K562 (cell line): Measurements from ENCODE around the gene CSF3. TPM values are rescaled to one million over a fixed set of nuclear protein-coding genes. Genes with fewer than 3 reads are reported as not detected.

ENCODE experiments used
- ATAC-seq: fragments of 200-7000 bp; cut with Tn5 transposase; 3 replicates; pipeline ENCODE4 v1.9.1; 2020; ENCODE audit warnings: moderate library complexity
- BruUV-seq: library from RNA; stranded (reverse); fragments of 400-500 nt; replicated peaks from 2 replicates; lab custom pipeline; 2021; lab: Mats Ljungman, UMichigan
- CTCF ChIA-PET: fragments of 300-600 bp; formaldehyde crosslinking; extraction: SDS; loops from one replicate; lab custom pipeline; 2021; ENCODE audit warnings: low intra/inter-chr PET ratio; lab: Yijun Ruan, JAX
- POLR2A ChIA-PET: fragments of 300-600, 350-650 bp; sonication (Branson Sonifier 250); formaldehyde crosslinking; extraction: SDS; loops from one replicate; lab custom pipeline; 2021; ENCODE audit warnings: antibody characterized with exemption, inconsistent platforms; lab: Yijun Ruan, JAX
- DNase-seq, 4 experiments: peaks; one replicate each; pipeline versions ENCODE4 v3.0.0 to v3.0.0-alpha.2; 2011 to 2018; ENCODE audit warnings: low spot score in 3 of 4, mixed read lengths in 3 of 4; ENCODE audit errors: extremely low read depth in 1 of 4
- FAIRE-seq: peaks from 2 replicates; lab custom pipeline; 2011; peaks lifted over from hg19 to GRCh38; lab: Jason Lieb, UNC
- H2AFZ ChIP-seq: 2 replicates; pipeline ENCODE4 v1.6.0; 2011; ENCODE audit warnings: low read depth, low read length, control low read depth, inconsistent platforms
- H3K27ac ChIP-seq: fragments of 200-600 bp; 3 replicates; pipeline ENCODE4 v1.8.0; 2011; ENCODE audit warnings: low read depth, mild to moderate bottlenecking, control low read depth, inconsistent platforms, low read length, moderate library complexity, mixed read lengths; ENCODE audit errors: extremely low read depth
- H3K27me3 ChIP-seq, 2 experiments: fragments of 300-600 bp in 1 of 2; 2 replicates in 1 of 2; 3 replicates in 1 of 2; pipeline versions ENCODE4 v1.6.0 to v1.8.0; 2011; ENCODE audit warnings: inconsistent platforms in 2 of 2, low read length in 2 of 2, mild to moderate bottlenecking in 1 of 2, mixed read lengths in 1 of 2, moderate library complexity in 1 of 2; ENCODE audit not compliant: control insufficient read depth in 2 of 2, insufficient read depth in 2 of 2
- H3K36me3 ChIP-seq: fragments of 300-600 bp; 3 replicates; pipeline ENCODE4 v1.8.0; 2011; ENCODE audit warnings: mild to moderate bottlenecking, low read length, inconsistent platforms; ENCODE audit not compliant: control insufficient read depth, insufficient read depth
- H3K4me1 ChIP-seq, 2 experiments: fragments of 200-600 bp in 1 of 2; replicated peaks in 1 of 2; 2 replicates in 1 of 2; 3 replicates in 1 of 2; pipeline versions ENCODE4 v1.5.1 to v1.8.0; 2011; ENCODE audit warnings: inconsistent platforms in 2 of 2, low read length in 2 of 2, mild to moderate bottlenecking in 1 of 2, mixed read lengths in 1 of 2, moderate library complexity in 1 of 2; ENCODE audit not compliant: control insufficient read depth in 2 of 2, insufficient read depth in 2 of 2
- H3K4me2 ChIP-seq: 2 replicates; pipeline ENCODE4 v1.6.1; 2011; ENCODE audit warnings: low read length, control low read depth, inconsistent platforms, mixed read lengths; ENCODE audit not compliant: insufficient read depth
- H3K4me3 ChIP-seq: fragments of 200-600 bp; sonication (generic), shearing (Covaris generic); 2 replicates; pipeline ENCODE4 v1.5.1; 2016; ENCODE audit warnings: control low read depth, inconsistent platforms
- H3K79me2 ChIP-seq: fragments of 200-600 bp; 3 replicates; pipeline ENCODE4 v1.8.0; 2011; ENCODE audit warnings: low read length, inconsistent platforms; ENCODE audit not compliant: control insufficient read depth, insufficient read depth
- H3K9ac ChIP-seq, 2 experiments: 2 replicates each; pipeline versions ENCODE4 v1.6.0 to v1.6.1; 2011; ENCODE audit warnings: low read depth in 2 of 2, low read length in 2 of 2, control low read depth in 1 of 2, inconsistent platforms in 1 of 2, mild to moderate bottlenecking in 1 of 2, mixed read lengths in 1 of 2; ENCODE audit not compliant: insufficient read depth in 1 of 2
- H3K9me1 ChIP-seq: one replicate; pipeline ENCODE4 v1.6.0; 2011; ENCODE audit warnings: inconsistent platforms, mild to moderate bottlenecking, low read length, moderate library complexity; ENCODE audit not compliant: control insufficient read depth, insufficient read depth
- H3K9me3 ChIP-seq: replicated peaks from 2 replicates; pipeline ENCODE4 v1.5.1; 2011; ENCODE audit warnings: low read depth, low read length, inconsistent platforms; ENCODE audit not compliant: control insufficient read depth, insufficient read depth
- H4K20me1 ChIP-seq: replicated peaks from 2 replicates; pipeline ENCODE4 v1.6.1; 2011; ENCODE audit warnings: low read length, inconsistent platforms, mixed read lengths; ENCODE audit not compliant: control insufficient read depth, insufficient read depth
- ETV1 ChIP-seq: fragments of 450-650 bp; conservative IDR thresholded peaks from 2 replicates; pipeline ENCODE4 v1.6.1; 2016; ENCODE audit warnings: missing genetic modification characterization, control low read depth, low read depth, missing compliant biosample characterization
- ZBTB7A ChIP-seq: IDR thresholded peaks from 2 replicates; pipeline ENCODE4 v1.6.1; 2011; ENCODE audit warnings: low read depth, mild to moderate bottlenecking, low read length, moderate library complexity, borderline replicate concordance; ENCODE audit not compliant: control insufficient read depth
- WGBS: fragments of 100-300 bp; shearing (Covaris generic); methylation state at CpG from one replicate; pipeline ENCODE4 v1.1.6; 2016; ENCODE audit warnings: low coverage, mixed read lengths; ENCODE audit not compliant: insufficient coverage; ENCODE audit errors: missing lambda C conversion rate; 5-methylcytosine and 5-hydroxymethylcytosine counted together
- in situ Hi-C: fragments of 300-500 bp; cut with MboI; formaldehyde crosslinking; loops from 4 replicates; pipeline ENCODE4 v1.15.0; 2018; ENCODE audit warnings: inconsistent platforms, mixed read lengths
- intact Hi-C: fragments of 100-400 bp; cut with micrococcal nuclease; formaldehyde crosslinking; loops from 2 replicates; pipeline ENCODE4 v1.14.2; 2022
- polyA plus RNA-seq, 8 experiments: library from polyadenylated mRNA; depleted of rRNA in 4 of 8; stranded (reverse) in 5 of 8; unstranded in 3 of 8; fragments of >200 nt; fragmentation: Nextera tagmentation in 2 of 8; fragmentation: Illumina TruSeq in 1 of 8; extraction: Ambion mirVana in 2 of 8; extraction: Trizol in 1 of 8; gene quantifications; 2 replicates each; pipeline versions ENCODE4 v1.2.1 to v1.2.3, GENCODE V29; 2011 to 2014; ENCODE audit warnings: inconsistent platforms in 1 of 8, missing spikeins in 1 of 8
- total RNA-seq, 7 experiments: library from RNA; depleted of rRNA in 6 of 7; stranded (reverse); fragments of >200 nt in 6 of 7; fragmentation: Illumina TruSeq in 2 of 7; extraction: Trizol in 2 of 7; gene quantifications; 2 replicates each; pipeline versions ENCODE4 v1.2.1 to v1.2.3, GENCODE V29; 2011 to 2021; ENCODE audit warnings: low replicate concordance in 1 of 7

The CSF3 gene
- total and polyA plus RNA-seq, 9 of the 15 experiments (the other 6 are each of a cell fraction or from before 2014, with no cell fraction given): 0.19 TPM; not detected in 8

DNA sequence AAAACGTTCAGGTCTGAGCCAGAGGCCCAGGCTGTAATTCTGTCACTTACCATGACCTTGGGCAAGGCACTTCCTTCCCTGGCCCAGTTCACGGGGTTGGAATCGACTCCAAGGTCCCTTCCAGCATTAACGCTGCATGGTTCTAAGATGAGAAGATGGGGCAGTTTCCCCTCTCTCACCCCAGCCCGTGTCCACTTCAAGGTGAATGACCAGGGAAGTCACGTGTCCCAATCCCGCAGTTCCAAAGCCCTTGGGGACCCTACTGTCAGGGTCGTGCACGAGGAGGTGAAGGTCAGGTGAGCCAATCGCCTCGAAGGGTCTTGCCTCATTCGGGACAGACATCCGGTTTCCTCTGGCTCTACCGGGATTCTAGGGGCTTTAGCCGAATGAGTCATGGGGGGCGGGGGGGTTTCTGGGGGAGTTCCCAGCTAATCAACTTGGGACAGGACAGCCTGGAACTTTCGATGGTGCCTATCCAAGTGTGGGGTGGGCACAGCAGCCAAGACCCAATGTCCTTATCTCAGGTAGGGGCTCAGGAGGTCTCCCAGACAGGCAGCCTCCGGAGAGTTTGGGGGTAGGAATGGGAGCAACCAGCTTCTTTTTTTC lies 762 bp upstream of the CSF3 start:
- no peak overlapping the region for H3K4me3 ChIP-seq
- intact Hi-C loops (loop anchor here (5.0 to 10.0 kb wide), 4 partner anchors 150 to 340 kb away; partner anchors contain the start of gene CDC6), in situ Hi-C loops (loop anchor here (10.0 to 25.0 kb wide), 2 partner anchors 273 to 340 kb away; partner anchors contain the start of gene CDC6)
- CTCF ChIA-PET: interaction anchor here (0.7 to 2.9 kb wide), 7 partner anchors 10 to 276 kb away, joined by 3 to 15 read pairs (median 6); no protein-coding TSS in a partner anchor
- H3K4me1 ChIP-seq: peaks cover 5 to 62% of the 10 kb centered on the region in 2 experiments; a peak in 3 of 5 replicates
- no peaks in the 10 kb centered on the region for H4K20me1 ChIP-seq
- POLR2A ChIA-PET: interaction anchor here (0.5 to 0.7 kb wide), 4 partner anchors 106 to 907 kb away, joined by 3 to 5 read pairs (median 5); no protein-coding TSS in a partner anchor
- no peaks in the 10 kb centered on the region for H3K9me3 ChIP-seq
- peaks cover 11% of the 10 kb centered on the region; the same call in 1 of the 3 replicates for H3K36me3 ChIP-seq
- FAIRE-seq: no peak
- H3K9me1 ChIP-seq: no peaks in the 10 kb centered on the region
- no TSS peak for BruUV-seq
- no peak for DNase-seq
- no peaks in the 10 kb centered on the region for H3K79me2 ChIP-seq
- H3K9ac ChIP-seq: peak overlapping the region in 1 of 2 experiments; percentile 77; a peak in 2 of 4 replicates
- 49% methylated on average over 16 of the region's 18 CpGs for WGBS
- H2AFZ ChIP-seq: peak overlapping the region; percentile 68
- H3K27me3 ChIP-seq: no peaks in the 10 kb centered on the region
- H3K27ac ChIP-seq: no peak overlapping the region
- ATAC-seq: no peak
- TF ChIP-seq ZBTB7A (peak; percentile 56; the same call in 1 of the 2 replicates), ETV1 (tag) (no peak)
- TF ChIP-seq, all 486 proteins: peak for 1
- no peak overlapping the region for H3K4me2 ChIP-seq
